ENCODE measurements around the gene RNF13.
A peak's percentile ranks its signal among the peaks of the same experiment; 100 is the strongest.

Gene RNF13

GRCh38 chr3:149812606-149813366 lies at the start of gene RNF13:
Gene RNF13, plus strand, starts transcription at chr3:149813215. Its CDS starts 32,812 bp downstream, at chr3:149846027.
- peak; percentile 91 for DNase-seq

- no peak for DNase-seq
Observed at GRCh38 chr3:149763565-149764195, 49.3 kb upstream of the RNF13 start.

- no peak for DNase-seq
Observed at GRCh38 chr3:149764302-149764701, 48.7 kb upstream of the RNF13 start.

GRCh38 chr3:149765762-149766334 lies 47.2 kb upstream of the RNF13 start:
- DNase-seq: no peak

GRCh38 chr3:149767720-149768119 lies 45.3 kb upstream of the RNF13 start:
- no peak for DNase-seq

GRCh38 chr3:149768704-149769103 lies 44.3 kb upstream of the RNF13 start:
- DNase-seq: no peak

- no peak for DNase-seq
Observed at GRCh38 chr3:149770246-149770645, 42.8 kb upstream of the RNF13 start.

- peak; percentile 40 for DNase-seq
Observed at GRCh38 chr3:149771652-149772271, 41.3 kb upstream of the RNF13 start.

- DNase-seq: no peak
Observed at GRCh38 chr3:149772861-149773260, 40.2 kb upstream of the RNF13 start.

- no peak for DNase-seq
Observed at GRCh38 chr3:149776170-149776569, 36.8 kb upstream of the RNF13 start.

- no peak for DNase-seq
Observed at GRCh38 chr3:149777414-149778214, 35.4 kb upstream of the RNF13 start.

- DNase-seq: no peak
Observed at GRCh38 chr3:149781211-149781610, 31.8 kb upstream of the RNF13 start.

GRCh38 chr3:149781741-149782140 lies 31.3 kb upstream of the RNF13 start:
- no peak for DNase-seq

- DNase-seq: no peak
Observed at GRCh38 chr3:149783576-149783975, 29.4 kb upstream of the RNF13 start.

GRCh38 chr3:149784064-149784704 lies 28.8 kb upstream of the RNF13 start:
- no peak for DNase-seq

GRCh38 chr3:149790268-149790667 lies 22.7 kb upstream of the RNF13 start:
- no peak for DNase-seq

GRCh38 chr3:149790698-149791097 lies 22.3 kb upstream of the RNF13 start:
- DNase-seq: no peak

- DNase-seq: no peak
Observed at GRCh38 chr3:149792452-149793270, 20.4 kb upstream of the RNF13 start, which contains the start of gene ANKUB1. Gene ANKUB1, minus strand, starts transcription at chr3:149792554. Its CDS starts 188 bp downstream, at chr3:149792366.

- no peak for DNase-seq
Observed at GRCh38 chr3:149796026-149796425, 17.0 kb upstream of the RNF13 start.

GRCh38 chr3:149800693-149801092 lies 12.3 kb upstream of the RNF13 start:
- no peak for DNase-seq

- no peak for DNase-seq
Observed at GRCh38 chr3:149801195-149801594, 11.8 kb upstream of the RNF13 start.

Measured in CD4-positive, alpha-beta T cell treated with Interleukin-12 subunit alpha and Interleukin-12 subunit beta, for 1 hour (primary cell).